SW 1271 (cell line): ENCODE data around the gene TSPAN3.

Source experiments
- DNase-seq, 2 experiments: peaks; one replicate each; lab custom pipeline; 2025; lab: John Stamatoyannopoulos, UW

The TSPAN3 gene

DNA sequence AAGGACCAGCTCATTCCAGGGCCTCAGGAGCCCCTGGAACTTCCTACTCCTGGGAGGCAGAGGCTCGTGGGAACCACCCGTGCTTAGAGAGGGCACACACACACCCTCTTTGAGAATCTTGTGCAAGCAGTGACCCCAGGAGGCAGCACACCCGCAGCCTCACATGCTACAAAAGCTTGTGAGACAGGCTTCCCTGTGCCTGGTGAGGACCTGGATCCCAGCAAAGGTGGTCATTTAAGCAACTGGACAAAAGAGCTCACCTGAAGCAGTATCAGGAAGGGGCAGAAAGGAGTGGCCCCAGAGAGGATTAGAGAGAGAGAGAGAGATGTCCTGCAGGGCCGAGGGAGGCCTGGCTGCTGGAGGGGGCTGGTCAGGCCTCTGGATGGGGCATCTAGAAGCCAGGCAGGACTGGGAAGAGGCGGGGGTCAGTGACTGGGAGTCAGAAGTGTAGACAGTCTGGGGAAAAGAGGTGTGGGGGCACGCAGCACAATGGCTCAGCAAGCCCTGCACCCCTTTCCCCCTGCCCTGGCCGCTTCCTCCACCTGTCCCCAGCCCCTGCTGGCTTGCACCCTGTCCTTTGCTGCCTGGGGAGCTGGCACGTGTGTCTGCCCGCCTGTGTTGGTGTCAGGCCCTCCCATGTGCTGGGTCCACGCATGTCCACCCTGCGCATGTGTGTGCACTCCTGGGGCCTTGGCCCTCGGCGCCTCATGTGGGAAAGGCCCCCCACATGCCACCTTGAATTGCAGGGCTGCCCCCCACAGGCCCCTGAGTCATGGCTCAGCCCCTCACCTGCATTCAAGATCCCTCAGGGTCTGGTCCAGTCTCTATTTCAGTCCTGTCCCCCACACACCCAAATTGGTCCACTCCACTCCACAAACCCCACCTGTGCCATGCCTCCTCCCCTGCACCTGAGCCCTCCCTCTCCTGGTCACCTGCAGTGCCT is 36.9 kb downstream of the TSPAN3 start:
- no peak for DNase-seq

DNA sequence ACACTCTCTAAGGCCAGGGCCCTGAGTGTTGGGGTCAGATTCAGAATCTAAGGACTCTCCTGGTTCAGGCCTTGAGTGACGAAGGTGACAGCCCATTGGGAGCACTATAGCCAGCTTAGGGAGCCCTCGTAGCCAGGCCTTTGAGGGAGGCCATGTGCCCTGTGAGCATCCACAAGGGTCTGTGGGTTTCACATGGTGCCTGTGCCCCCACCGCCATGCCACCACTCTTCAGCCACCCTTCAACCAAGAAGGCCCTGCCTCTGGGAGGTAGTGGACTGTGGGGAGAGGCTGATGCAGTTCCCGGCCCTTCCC is 37.5 kb downstream of the TSPAN3 start:
- DNase-seq: no peak

DNA sequence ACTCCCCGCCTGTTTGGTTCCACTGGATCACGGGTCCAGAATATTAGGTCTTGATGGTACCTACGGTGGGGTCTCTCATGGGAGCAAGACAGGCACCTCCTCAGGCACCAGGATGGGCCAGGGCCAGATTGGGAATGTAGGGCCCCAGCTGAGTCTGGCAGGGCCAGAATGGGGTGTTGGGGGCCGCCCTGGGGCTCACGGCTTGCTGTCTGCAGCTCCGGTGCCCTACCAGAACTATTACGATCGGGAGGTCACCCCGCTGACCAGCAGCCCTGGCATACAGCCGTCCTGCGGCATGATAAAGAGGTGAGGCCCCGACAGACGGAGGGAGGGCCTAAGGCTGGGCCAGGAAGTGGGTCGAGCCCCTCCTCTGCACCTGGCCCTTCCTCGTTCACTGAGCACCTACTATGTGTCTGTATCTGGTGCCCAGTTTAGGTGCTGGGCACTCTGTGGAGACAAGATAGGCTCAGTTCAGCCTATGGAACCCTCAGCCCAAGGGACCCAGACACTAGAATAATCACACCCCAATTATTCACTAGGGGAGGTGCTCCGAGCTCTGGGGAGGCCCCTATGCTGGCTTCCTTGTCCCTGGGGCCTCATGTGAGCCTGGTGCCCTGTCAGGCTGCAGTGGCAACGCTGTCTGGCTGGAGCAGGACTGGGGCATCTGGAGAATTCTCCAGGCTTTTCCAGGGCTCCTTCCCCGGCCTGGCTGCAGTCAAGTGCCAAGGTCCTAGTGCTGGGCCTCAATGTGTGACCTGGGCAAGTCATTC is 38.1 kb downstream of the TSPAN3 start:
- DNase-seq: no peak

DNA sequence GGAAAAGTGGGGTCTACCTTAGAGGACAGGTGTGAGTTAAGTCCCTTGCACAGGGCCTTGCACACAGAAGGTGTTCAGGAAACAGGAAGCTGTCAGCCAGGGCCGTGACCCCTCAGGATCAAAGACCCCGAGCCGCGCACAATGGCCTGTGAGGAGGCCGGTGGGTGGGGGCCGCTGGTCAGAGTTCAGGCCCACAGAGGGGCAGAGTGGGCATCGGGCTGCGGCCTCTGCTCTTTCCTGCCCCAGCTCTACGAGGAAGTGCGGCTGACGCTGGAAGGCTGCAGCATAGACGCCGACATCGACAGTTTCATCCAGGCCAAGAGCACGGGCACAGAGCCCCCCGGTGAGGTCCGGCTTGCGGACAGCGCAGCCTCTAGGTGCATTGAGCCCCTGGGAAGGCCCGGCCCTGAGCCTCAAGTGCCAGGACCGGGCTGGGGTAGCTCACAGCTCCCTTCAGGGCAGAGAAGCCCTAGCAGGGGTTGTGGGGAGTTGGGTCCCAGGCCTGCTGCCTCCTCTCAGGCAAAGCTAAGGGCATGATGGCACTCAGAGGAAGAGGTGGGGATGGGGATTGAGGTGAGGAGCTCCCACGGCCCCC is 38.8 kb downstream of the TSPAN3 start:
- no peak for DNase-seq

DNA sequence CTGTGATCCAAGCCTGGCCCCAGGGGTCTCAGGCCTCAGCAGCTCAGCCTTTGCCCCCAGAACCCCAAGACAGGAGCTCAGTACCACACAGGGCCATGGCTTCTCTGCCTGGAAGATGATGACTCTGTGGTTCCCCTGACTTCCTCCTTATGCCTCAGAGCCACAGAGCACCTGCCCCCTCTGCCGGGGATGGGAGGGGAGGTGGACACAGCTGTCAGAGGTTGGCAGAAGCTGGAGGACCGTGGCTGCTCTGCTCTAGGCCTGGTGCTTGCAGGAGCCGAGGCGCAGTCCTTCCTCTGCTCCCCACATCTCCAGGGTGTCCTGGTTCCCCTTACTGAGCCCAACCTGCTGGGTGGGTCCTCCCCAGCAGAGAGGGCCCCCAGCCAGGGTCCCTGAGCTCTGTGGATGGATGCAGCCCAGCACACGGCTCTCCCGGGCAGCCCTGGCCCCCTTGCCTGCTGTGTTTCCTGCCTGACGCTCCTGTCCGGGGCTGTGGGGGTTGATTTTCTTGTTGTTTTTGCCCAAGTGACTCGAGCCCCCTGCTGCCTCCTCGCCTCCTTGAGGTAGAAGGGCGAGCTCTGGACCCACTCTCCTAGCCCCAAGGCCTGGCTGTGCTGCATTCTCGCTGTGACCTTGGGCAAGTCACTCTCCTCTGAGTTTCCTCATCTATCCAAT is 39.4 kb downstream of the TSPAN3 start:
- DNase-seq: no peak

DNA sequence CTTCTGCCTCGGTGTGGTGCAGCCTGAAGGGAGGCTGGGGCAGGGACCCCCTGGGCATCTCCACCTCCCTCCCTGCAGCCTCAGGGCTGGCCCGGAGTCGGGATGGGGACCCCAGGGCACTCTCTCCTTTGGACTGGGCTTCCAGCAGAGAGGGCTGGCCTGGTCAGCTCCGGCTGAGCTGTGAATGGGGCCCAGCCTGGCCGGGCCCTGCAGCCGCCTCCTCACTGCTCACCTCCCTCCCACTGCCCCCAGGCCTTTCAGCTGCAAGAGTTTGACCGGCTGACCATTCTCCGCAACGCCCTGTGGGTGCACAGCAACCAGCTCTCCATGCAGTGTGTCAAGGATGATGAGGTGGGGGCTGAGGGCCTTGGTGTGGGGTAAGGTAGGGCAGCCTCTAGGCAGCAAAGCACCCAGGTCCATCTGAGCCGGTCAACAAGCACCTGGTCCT is 40.0 kb downstream of the TSPAN3 start:
- DNase-seq: no peak

DNA sequence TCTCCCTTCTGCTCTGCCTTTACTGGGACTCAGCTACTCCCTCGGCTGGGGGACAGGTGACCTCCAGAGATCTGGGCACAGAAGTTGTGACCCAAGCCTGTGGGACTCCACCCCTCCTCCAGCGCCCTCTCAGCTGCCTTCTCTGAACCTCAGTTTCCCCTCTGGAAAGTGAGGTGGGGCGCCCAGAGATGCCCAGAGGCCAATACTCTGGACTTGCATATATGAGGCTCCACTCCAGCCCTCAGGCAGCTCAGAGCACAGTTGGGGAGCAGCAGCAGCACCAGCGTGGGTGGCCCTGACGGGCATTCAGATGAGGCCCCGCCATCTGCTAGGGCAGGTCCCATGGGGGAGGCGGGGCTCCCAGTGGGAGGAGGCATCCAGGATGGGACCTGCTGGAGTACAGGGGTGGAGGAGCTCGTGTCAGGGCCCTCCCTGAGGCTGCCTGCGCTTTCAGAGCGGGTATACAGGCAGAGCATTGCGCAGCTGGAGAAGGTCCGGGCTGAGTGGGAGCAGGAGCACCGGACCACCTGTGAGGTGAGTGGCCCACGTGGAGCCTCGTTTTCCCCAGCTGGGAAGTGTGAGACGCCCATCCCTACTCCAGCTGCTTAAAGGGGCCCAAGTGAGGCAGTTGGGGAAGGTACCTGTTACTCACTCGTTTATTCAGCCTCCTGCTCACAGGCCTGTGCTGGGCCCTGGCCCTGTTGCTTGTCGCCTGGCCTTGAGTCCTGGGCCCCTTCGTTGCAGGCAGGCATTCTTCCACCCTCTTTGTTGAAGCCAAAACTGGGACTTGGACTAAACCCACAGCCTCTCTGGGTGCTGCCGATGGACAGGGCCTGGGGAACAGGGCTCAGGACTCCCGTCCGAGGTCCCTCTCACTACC is 40.6 kb downstream of the TSPAN3 start:
- no peak for DNase-seq

DNA sequence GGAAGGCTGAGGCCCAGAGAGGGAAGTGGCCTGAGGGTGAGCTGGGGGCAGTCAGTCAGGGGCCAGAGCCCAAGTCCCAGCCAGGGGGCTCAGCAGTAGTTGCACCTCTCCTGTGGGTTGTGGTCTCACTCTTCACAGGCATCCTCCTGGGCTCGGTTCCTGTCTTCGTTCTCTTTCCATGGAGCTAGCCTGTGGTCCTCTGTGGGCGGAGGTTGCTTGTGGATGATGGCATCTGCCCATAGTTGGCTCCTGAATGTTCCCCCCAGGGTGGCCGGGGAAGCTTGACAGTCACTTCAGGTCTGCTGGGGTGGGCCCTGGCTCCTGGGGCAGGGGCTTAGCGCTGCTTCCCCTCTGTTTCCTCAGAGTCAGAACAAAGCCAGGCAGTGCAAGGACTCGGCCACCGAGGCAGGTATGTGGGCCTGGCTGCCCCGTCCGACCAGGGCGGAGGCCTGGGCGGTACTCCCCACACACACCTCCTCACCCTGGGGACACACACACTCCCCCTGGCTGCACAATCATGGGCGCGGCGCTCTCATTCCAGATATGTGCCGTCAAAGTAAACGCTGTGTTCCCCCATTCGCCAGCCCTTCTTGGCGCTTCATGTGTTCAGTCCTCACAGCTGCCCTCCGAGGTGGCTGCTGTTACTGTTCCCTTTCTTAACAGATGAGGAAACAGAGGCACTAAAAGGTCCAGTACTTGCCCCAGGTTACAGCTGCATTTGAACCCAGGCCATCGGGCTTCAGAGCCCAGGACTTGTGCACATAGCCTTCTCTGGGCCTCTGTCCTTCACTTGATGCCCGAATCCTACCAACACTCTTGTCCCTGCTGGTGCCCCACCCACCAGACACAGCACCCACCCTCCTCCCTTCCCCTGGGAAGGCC is 41.5 kb downstream of the TSPAN3 start:
- no peak for DNase-seq

DNA sequence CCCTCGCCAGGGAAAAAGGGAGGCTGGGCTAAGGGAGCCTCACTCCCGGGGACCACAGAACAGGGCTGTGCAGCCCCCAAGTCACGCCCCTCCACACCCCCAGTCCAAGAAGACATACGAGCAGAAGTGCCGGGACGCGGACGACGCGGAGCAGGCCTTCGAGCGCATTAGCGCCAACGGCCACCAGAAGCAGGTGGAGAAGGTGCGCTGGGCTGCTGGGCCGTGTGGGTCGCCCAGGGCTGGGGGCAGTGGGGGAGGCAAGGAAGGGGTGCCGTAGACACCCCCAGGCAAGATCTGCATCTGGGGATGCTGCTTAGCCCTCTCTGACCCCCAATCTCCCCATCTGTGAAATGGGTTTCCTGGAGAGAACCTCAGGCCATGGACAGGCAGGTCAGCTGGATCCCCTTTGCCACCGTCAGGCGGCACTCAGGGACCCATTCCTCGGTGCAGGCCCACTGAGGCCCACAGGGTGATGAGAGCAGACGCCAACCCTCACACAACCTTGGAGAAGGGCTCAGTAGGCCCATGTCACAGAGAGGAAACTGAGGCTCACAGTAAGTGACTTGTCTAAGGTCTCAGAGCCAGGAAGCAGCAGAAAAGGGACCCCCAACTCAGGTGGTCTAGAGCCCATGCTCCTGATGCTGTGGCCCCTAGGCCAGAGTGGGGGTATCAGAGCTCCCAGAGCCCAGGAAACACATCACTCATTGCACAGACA is 42.3 kb downstream of the TSPAN3 start:
- DNase-seq: no peak

DNA sequence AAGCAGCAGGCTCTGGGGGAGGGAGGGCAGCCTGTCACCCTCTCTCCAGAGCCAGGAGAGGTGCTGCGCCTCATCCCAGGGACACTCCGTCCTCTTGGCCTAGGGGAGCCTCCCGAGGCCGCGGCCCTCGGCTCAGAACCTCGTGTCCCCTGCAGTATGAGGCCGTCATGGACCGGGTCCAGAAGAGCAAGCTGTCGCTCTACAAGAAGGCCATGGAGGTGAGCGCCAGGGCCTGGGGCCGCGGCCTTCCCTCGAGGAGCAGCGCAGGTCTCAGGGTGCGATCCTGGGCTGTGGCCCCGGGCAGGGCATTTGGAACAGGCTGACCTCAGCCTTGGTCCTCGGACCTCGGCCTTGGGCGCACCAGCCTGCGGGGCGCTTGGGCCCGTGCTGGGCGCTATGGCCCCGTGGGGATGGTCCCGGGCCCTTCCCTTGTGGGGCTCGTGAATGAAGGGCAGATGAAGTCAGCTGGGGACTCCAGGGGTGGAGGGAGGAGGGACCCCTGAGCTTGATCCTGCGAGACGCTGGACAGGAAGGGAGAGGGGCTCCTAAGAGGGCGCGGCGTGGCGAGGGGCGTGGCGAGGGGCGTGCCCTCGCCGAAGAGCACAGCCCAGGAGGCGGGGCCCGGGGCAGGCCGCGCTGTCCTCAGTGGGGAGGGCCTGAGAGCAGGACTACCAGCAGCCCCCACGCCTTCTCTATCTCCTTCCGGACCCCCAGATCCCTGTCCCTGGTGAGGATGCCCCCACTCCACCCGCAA is 43.0 kb downstream of the TSPAN3 start:
- DNase-seq: no peak

DNA sequence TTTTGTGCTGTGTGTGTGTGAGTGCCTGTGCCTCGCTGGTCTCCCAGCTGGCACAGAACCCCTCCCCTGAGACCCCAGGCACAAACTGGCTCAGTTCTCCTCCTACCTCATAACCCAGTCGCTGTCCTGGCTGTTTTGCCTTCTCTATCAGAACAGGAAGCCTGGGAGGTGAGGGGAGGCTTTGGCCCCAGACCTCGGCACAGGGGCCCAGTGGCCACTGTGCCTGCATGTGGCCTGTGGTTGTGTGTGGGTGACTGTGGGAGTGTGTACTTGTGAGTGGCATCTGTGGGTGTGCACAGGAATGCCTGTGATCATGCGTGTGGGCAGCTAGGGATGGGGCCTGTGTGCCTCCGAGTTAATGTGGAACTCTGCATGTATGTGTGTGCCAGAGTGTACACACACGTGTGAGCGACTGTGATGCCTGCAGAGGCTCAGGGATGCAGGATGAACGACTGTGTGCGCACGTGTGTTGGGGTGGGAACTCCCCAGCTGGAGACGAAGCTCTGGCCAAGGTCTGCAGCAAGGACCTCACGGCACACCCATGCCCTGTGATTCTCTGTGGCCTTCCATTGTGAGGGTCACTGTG is 43.7 kb downstream of the TSPAN3 start:
- no peak for DNase-seq

DNA sequence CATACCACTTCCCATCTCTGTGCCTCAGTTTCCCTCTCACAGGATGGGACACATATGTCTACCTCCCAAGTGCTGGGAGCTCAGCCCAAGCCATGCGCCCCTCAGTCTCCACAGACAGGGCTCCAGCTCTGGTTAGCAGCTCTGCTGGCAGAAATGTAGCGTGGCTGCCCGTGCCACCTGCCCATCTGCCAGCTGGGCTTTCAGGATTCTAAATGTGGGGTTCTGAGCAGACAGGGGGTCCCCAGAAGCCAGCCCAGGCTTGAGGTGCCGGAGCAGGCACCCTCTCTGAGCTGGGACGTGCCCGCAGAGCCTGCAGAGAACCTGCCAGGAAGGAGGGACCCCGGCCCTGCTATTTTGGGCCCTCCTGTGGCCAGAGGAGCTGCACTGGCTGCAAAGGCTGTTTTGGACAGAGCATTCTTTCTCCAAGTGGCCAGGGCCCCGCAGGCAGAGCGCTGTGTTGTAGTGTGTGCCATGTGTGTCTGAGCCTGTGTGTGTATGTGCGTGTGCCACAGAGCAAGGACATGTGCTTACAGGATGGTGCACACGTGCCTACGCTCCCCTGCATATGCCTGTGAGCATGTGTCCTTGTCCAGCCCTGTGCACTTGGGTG is 44.3 kb downstream of the TSPAN3 start:
- no peak for DNase-seq

DNA sequence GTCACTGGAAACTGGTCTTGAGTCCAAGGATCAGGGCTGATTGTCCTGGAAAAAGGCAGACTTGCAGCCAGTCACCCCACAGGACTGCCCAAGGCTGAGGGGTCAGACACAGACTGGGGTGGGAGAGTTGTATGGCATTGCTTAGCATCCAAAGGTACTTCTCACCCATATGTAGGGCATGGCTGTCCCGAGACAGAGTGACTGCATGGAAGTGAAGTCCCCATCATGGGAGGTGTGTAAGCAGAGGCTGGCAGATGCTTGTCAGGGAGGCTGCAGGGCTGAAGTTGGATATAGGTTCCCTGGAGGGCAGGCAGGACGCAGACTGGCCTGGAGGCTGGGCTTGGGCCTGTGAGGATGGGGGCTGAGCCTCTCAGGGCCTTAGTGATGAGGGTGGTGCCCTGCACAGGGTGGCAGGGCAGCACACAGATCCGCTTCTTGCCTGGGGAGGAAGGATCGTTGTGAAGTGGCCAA is 44.9 kb downstream of the TSPAN3 start:
- no peak for DNase-seq

DNA sequence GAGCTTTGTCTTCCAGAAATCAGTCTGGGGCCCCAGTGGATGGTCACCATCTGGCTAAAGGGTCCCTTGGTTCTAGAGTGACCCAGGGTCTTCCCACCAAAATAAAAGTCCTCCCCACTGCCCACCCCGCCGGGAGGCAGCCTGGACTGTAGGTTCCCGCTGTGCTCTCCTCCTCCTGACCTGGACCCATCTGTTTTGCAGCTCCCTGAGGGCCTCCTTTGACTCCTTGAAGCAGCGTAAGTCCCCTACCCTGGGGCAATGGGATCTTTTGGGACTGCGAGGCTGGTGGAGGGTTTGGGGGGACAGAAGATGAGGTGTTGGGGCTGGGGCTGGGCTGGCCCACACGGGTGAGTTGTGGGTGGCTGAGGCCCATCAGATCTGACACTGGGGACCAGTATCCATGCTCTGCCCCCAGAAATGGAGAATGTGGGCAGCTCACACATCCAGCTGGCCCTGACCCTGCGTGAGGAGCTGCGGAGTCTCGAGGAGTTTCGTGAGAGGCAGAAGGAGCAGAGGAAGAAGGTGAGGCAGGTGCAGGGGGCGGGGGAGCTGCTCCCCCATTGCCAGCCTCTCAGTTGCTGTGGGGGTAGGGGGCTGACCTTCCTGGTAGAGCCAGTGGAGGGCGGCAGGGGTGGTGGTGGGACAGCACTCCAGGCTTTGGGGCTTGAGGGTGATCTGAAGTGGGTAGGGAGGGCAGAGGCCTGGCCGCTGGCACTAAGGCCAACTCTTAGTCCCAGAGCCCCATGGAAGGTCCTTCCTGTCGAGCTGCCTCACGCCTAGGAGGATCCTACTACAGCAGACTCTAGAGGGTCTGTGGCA is 45.6 kb downstream of the TSPAN3 start:
- no peak for DNase-seq

DNA sequence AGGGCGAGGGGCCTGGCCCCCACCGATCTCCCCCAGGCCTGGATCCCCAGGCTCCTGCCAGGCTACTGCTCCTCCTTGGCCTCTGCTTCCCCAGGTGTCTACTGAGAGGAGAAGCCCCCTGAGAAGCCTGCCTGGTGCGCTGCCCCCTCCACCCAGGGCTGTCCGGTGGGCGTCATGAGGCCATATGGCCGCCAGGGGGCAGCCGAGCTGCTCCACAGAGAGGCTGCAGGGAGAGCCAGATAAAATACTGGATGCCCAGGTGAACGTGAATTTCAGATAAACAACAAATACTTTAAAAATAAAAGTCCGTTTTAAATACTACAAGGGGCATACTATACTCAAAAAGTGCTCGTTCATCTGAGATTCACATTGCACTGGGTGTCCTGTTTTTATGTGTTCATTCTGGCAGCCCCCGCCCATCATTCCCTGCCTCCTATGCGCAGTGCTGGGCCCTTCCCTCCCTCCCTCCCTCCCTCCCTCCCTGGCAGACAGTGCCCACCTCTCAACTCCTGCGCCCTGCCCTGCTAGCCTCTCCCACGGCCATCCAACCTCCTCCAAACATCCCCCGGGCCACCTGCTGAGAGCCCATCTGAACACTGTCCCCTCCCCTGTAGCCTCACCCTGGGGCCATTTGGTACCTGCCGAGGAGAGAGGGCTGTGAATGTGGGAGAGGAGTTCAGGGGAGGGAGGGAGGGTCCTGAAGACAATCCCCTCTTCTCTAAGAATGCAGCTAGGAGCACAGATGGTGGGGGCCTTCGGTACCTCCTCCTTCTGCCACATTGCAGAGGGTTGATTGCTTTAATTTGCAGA is 46.4 kb downstream of the TSPAN3 start:
- peak; percentile 33 to 47 for DNase-seq
